ENCODE results near the gene KMO. TPM values are rescaled to one million over a fixed set of nuclear protein-coding genes. Genes with fewer than 3 reads are reported as not detected.

Gene KMO
- total RNA-seq, result under 1 TPM in 1 of 2 donors, not detected in 1; 0.40 TPM

- H3K36me3 Mint-ChIP-seq (ENCODE audit: low read depth), result no peaks in the 10 kb centered on the region
- H3K4me1 Mint-ChIP-seq, result peaks cover 5% of the 10 kb centered on the region
- H3K27ac Mint-ChIP-seq, result peak within 1 kb of the TSS; percentile 81
- H3K4me3 Mint-ChIP-seq, result peak within 1 kb of the TSS; percentile 85
- H3K27me3 Mint-ChIP-seq, result peaks cover 4% of the 10 kb centered on the region
- H3K9me3 Mint-ChIP-seq, result no peaks in the 10 kb centered on the region
- ATAC-seq (replicated peaks), result peak; percentile 49
Measured at GRCh38 chr1:241532162-241532531, at the start of gene KMO. TSS of gene KMO (plus strand) at chr1:241532378. CDS start at chr1:241532445, 67 bp downstream.

GRCh38 chr1:241482761-241483250, 49.4 kb upstream of the KMO start:
- Mint-ChIP-seq H3K4me3 (no peak overlapping the region), H3K36me3 (ENCODE audit: low read depth) (no peaks in the 10 kb centered on the region), H3K27me3 (peaks cover 8% of the 10 kb centered on the region), H3K27ac (no peak overlapping the region), H3K9me3 (no peaks in the 10 kb centered on the region), H3K4me1 (peaks cover 5% of the 10 kb centered on the region)
- ATAC-seq (replicated peaks), result peak; percentile 67

DNA sequence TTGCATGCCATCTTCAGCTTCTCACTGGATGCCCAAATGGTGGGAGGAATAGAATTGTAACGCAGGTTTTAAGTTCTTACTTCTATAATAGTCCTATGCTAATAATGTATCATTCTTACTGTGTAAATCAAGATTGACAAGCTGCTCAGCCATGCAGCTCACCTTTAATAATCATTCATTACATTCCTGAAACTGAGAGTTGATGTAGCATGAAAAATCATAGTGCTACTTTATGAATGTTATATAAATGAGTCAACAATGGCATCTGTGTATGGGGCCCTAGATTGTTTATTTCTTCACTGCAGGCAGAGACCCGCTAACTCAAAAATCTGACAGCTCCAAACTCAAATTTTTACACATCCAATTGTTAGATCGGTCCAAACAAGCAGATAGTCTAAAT, 47.0 kb upstream of the KMO start:
- ATAC-seq (replicated peaks), result peak; percentile 70
- Mint-ChIP-seq H3K9me3 (no peaks in the 10 kb centered on the region), H3K4me1 (peaks cover 5% of the 10 kb centered on the region), H3K27me3 (peaks cover 5% of the 10 kb centered on the region), H3K4me3 (no peak overlapping the region), H3K27ac (no peak overlapping the region), H3K36me3 (ENCODE audit: low read depth) (no peaks in the 10 kb centered on the region)

DNA sequence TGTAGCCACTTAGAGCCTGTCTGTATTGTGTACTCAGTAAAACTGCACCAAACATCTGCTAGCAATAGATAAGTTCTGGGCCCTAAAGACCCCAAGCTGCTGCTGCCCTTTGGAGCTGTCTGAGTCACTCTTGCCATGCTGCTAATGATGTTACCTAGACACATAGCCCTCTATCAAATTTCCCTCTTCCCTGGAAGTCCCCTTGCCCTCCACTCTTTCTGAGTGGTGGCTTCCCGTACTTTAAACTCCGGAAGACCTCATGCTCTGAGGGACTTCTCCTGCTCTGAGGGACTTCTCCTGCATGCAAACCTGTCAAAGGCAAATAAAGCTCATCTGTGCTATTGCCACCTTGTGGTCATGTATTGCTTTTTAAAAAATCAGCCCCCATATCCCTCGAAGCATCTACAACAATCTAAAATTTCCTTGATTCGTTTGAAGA, 46.6 kb upstream of the KMO start:
- peak; percentile 28 for ATAC-seq (replicated peaks)

GRCh38 chr1:241488739-241489138, 43.4 kb upstream of the KMO start:
- Mint-ChIP-seq H3K4me1 (peaks cover 5% of the 10 kb centered on the region), H3K9me3 (no peaks in the 10 kb centered on the region), H3K36me3 (ENCODE audit: low read depth) (peaks cover under 1% of the 10 kb centered on the region), H3K27ac (no peak overlapping the region), H3K4me3 (no peak overlapping the region), H3K27me3 (no peaks in the 10 kb centered on the region)
- ATAC-seq (replicated peaks), result no peak

More for the DNA sequence above, 46.6 kb upstream of the KMO start:
- Mint-ChIP-seq H3K27me3 (peaks cover 5% of the 10 kb centered on the region), H3K9me3 (no peaks in the 10 kb centered on the region), H3K36me3 (ENCODE audit: low read depth) (no peaks in the 10 kb centered on the region), H3K4me3 (no peak overlapping the region), H3K4me1 (peaks cover 5% of the 10 kb centered on the region), H3K27ac (no peak overlapping the region)

- Mint-ChIP-seq H3K27me3 (no peaks in the 10 kb centered on the region), H3K27ac (no peak overlapping the region), H3K4me1 (no peaks in the 10 kb centered on the region), H3K4me3 (no peak overlapping the region), H3K9me3 (no peaks in the 10 kb centered on the region), H3K36me3 (ENCODE audit: low read depth) (peaks cover 70% of the 10 kb centered on the region)
- ATAC-seq (replicated peaks), result no peak
Measured at GRCh38 chr1:241495741-241496140, 36.4 kb upstream of the KMO start.

DNA sequence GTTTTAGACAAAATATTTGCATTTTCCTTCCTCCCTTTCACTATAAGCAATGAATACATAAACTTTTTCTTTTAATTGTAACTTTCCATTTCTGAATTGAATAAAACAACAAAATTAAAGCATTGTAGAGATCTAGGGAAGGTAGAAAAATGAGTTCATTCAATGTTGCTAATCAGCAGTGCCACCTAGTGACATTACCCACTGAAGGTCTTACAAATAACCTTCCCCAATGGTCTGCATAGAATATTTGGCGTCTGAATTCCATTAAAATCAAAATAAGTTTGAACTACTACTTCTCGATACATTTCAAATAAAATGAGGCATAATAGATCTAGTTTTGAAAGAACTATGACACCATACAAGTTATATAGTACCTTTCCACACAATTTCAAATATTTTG, 32.3 kb upstream of the KMO start:
- peaks cover 97% of the 10 kb centered on the region for H3K36me3 Mint-ChIP-seq (ENCODE audit: low read depth)
- H3K9me3 Mint-ChIP-seq, result no peaks in the 10 kb centered on the region
- no peak overlapping the region for H3K27ac Mint-ChIP-seq
- no peak overlapping the region for H3K4me3 Mint-ChIP-seq
- peaks cover 4% of the 10 kb centered on the region for H3K4me1 Mint-ChIP-seq
- ATAC-seq (replicated peaks), result no peak
- H3K27me3 Mint-ChIP-seq, result no peaks in the 10 kb centered on the region

GRCh38 chr1:241503444-241503843, 28.7 kb upstream of the KMO start:
- ATAC-seq (replicated peaks), result peak; percentile 59
- no peak overlapping the region for H3K4me3 Mint-ChIP-seq
- no peak overlapping the region for H3K27ac Mint-ChIP-seq
- peaks cover 4% of the 10 kb centered on the region for H3K4me1 Mint-ChIP-seq
- H3K36me3 Mint-ChIP-seq (ENCODE audit: low read depth), result peaks cover 97% of the 10 kb centered on the region
- no peaks in the 10 kb centered on the region for H3K27me3 Mint-ChIP-seq
- no peaks in the 10 kb centered on the region for H3K9me3 Mint-ChIP-seq

- peak overlapping the region; percentile 25 for H3K27ac Mint-ChIP-seq
- ATAC-seq (replicated peaks), result no peak
- peaks cover 4% of the 10 kb centered on the region for H3K4me1 Mint-ChIP-seq
- no peaks in the 10 kb centered on the region for H3K27me3 Mint-ChIP-seq
- peaks cover 88% of the 10 kb centered on the region for H3K36me3 Mint-ChIP-seq (ENCODE audit: low read depth)
- H3K4me3 Mint-ChIP-seq, result no peak overlapping the region
- no peaks in the 10 kb centered on the region for H3K9me3 Mint-ChIP-seq
Measured at GRCh38 chr1:241507189-241507863, 24.9 kb upstream of the KMO start.

DNA sequence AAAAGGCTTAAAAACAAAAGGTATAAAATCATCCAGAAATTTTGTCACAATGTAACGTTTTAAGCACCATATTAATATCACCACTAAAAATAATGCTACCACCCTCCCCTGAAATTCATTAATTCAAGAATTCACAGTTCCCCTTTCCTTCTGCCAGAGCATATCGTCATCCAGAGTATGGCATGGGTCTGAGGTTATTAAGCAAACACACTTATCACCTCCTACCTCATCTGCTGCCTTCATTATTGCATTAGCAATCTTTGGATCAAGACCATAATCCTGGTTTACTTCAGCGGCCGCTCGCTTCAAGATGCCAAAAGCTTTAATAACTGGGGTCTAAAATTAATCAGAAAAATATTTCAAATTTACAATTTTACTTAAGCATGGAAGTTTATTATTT, 18.8 kb upstream of the KMO start:
- ATAC-seq (replicated peaks), result no peak

GRCh38 chr1:241518476-241519307, 13.5 kb upstream of the KMO start:
- ATAC-seq (replicated peaks), result no peak

More for the DNA sequence above, 18.8 kb upstream of the KMO start:
- Mint-ChIP-seq H3K27me3 (no peaks in the 10 kb centered on the region), H3K27ac (no peak overlapping the region), H3K4me3 (no peak overlapping the region), H3K9me3 (no peaks in the 10 kb centered on the region), H3K36me3 (ENCODE audit: low read depth) (peaks cover 70% of the 10 kb centered on the region), H3K4me1 (peaks cover 5% of the 10 kb centered on the region)

DNA sequence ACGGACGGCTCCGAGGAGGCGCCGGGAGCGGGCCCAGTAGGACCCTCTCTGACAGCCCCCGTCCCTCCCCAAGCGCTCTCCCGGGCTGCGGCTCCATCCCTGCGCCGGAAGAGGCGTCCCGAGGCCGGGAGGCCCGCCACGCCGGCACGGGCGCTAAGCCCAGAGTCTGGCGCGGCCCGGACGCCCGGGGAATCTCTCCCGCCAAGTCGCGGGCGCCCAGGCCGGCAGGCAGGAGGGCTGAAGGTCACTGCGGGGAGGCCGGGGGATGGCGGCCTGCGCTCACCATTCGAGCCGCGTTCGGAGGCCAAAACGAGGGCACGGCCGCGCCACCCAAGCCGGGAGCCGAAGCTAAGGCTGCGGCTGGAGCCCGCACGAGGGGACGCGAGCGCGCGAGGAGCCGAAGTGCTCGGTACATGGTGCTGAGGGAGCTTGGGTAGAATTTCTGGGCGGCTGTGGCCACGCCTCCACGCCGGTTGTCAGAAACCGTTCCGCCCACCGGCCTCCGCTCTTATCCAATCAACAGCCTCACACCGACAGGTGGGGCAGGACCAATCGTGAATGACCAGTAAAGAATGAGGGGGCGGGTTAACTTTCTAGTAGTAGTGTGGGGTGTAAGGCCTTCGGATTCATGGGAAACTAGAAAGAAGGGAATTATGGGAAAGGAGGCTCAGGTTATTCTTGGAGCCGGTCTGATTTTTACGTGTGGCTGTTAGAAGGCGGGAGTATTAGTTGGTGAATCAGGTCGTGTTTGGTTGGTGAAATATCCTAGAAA, 12.7 kb upstream of the KMO start, which contains the start of gene FH:
Gene FH, minus strand, starts transcription at position 448 of the 772 bp plus-strand sequence. Its CDS starts 33 bp downstream, at position 415.
- Mint-ChIP-seq H3K9me3 (no peaks in the 10 kb centered on the region), H3K4me1 (peaks cover 5% of the 10 kb centered on the region), H3K4me3 (no peak within 1 kb of the TSS), H3K27me3 (peaks cover 22% of the 10 kb centered on the region), H3K27ac (peak within 1 kb of the TSS; percentile 45), H3K36me3 (ENCODE audit: low read depth) (peaks cover 22% of the 10 kb centered on the region)
- ATAC-seq (replicated peaks), result peak; percentile 98

More at GRCh38 chr1:241518476-241519307, 13.5 kb upstream of the KMO start:
- peak overlapping the region; percentile 45 for H3K27ac Mint-ChIP-seq
- no peaks in the 10 kb centered on the region for H3K9me3 Mint-ChIP-seq
- H3K4me1 Mint-ChIP-seq, result peaks cover 5% of the 10 kb centered on the region
- H3K36me3 Mint-ChIP-seq (ENCODE audit: low read depth), result peaks cover 30% of the 10 kb centered on the region
- no peak overlapping the region for H3K4me3 Mint-ChIP-seq
- H3K27me3 Mint-ChIP-seq, result peaks cover 20% of the 10 kb centered on the region

- peaks cover 27% of the 10 kb centered on the region for H3K27me3 Mint-ChIP-seq
- H3K36me3 Mint-ChIP-seq (ENCODE audit: low read depth), result peaks cover 16% of the 10 kb centered on the region
- no peak for ATAC-seq (replicated peaks)
- no peak overlapping the region for H3K4me3 Mint-ChIP-seq
- peaks cover 5% of the 10 kb centered on the region for H3K4me1 Mint-ChIP-seq
- no peak overlapping the region for H3K27ac Mint-ChIP-seq
- no peaks in the 10 kb centered on the region for H3K9me3 Mint-ChIP-seq
Measured at GRCh38 chr1:241520080-241520465, 12.1 kb upstream of the KMO start.

- H3K36me3 Mint-ChIP-seq (ENCODE audit: low read depth), result peaks cover 7% of the 10 kb centered on the region
- no peaks in the 10 kb centered on the region for H3K9me3 Mint-ChIP-seq
- H3K27ac Mint-ChIP-seq, result no peak overlapping the region
- H3K4me1 Mint-ChIP-seq, result peaks cover 5% of the 10 kb centered on the region
- no peak overlapping the region for H3K4me3 Mint-ChIP-seq
- ATAC-seq (replicated peaks), result no peak
- H3K27me3 Mint-ChIP-seq, result peaks cover 33% of the 10 kb centered on the region
Measured at GRCh38 chr1:241521718-241522117, 10.5 kb upstream of the KMO start.

Measured in activated T-helper 17 cell treated with anti-CD3 and anti-CD28 coated beads, Interleukin-2, amount 50 U/mL, for 72 hours (primary cell).